BE2C (cell line): Measurements from ENCODE around the gene PRR5L.

Experiments
- DNase-seq: peaks from one replicate; pipeline ENCODE4 v3.0.0-alpha.2; 2020
- H3K27me3 ChIP-seq: fragments of 250-450 bp; sonication (Bioruptor Pico); 2 replicates; pipeline ENCODE4 v1.5.1; 2020; ENCODE audit warnings: mild to moderate bottlenecking
- H3K36me3 ChIP-seq: fragments of 250-450 bp; sonication (Bioruptor Pico); 2 replicates; pipeline ENCODE4 v1.5.1; 2020; ENCODE audit warnings: mild to moderate bottlenecking
- H3K4me1 ChIP-seq: fragments of 250-450 bp; sonication (Bioruptor Pico); 2 replicates; pipeline ENCODE4 v1.5.1; 2020
- H3K4me3 ChIP-seq: 2 replicates; pipeline ENCODE4 v1.5.1; 2011; ENCODE audit warnings: low read depth, low read length
- H3K9me3 ChIP-seq: fragments of 250-450 bp; sonication (Bioruptor Pico); 2 replicates; pipeline ENCODE4 v1.5.1; 2020
- CTCF ChIP-seq: IDR thresholded peaks from 2 replicates; pipeline ENCODE4 v1.5.1; 2012; ENCODE audit warnings: mild to moderate bottlenecking, low read depth, low read length

PRR5L gene

GRCh38 chr11:36388951-36389350, 92.9 kb downstream of the PRR5L start:
- H3K4me1 ChIP-seq = no peaks in the 10 kb centered on the region
- H3K4me3 ChIP-seq = no peak overlapping the region
- no peaks in the 10 kb centered on the region for H3K27me3 ChIP-seq
- no peaks in the 10 kb centered on the region for H3K36me3 ChIP-seq
- DNase-seq = no peak
- H3K9me3 ChIP-seq = no peaks in the 10 kb centered on the region
- no peak for TF ChIP-seq CTCF

- DNase-seq = no peak
- no peak for TF ChIP-seq CTCF
- H3K4me3 ChIP-seq = no peak overlapping the region
- H3K27me3 ChIP-seq = no peaks in the 10 kb centered on the region
- H3K4me1 ChIP-seq = no peaks in the 10 kb centered on the region
- H3K9me3 ChIP-seq = no peaks in the 10 kb centered on the region
- no peaks in the 10 kb centered on the region for H3K36me3 ChIP-seq
Observed at GRCh38 chr11:36389811-36390210, 93.7 kb downstream of the PRR5L start.

- DNase-seq = no peak
- Histone ChIP-seq H3K27me3 (no peaks in the 10 kb centered on the region), H3K4me3 (no peak overlapping the region), H3K9me3 (no peaks in the 10 kb centered on the region), H3K36me3 (no peaks in the 10 kb centered on the region), H3K4me1 (no peaks in the 10 kb centered on the region)
- no peak for TF ChIP-seq CTCF
Observed at GRCh38 chr11:36390963-36391471, 94.9 kb downstream of the PRR5L start.

- H3K36me3 ChIP-seq = no peaks in the 10 kb centered on the region
Observed at GRCh38 chr11:36392196-36392595, 96.1 kb downstream of the PRR5L start.

GRCh38 chr11:36394056-36394455, 98.0 kb downstream of the PRR5L start:
- Histone ChIP-seq H3K4me1 (no peaks in the 10 kb centered on the region), H3K9me3 (no peaks in the 10 kb centered on the region), H3K27me3 (no peaks in the 10 kb centered on the region), H3K4me3 (no peak overlapping the region), H3K36me3 (no peaks in the 10 kb centered on the region)
- no peak for TF ChIP-seq CTCF
- DNase-seq = no peak

More at GRCh38 chr11:36392196-36392595, 96.1 kb downstream of the PRR5L start:
- Histone ChIP-seq H3K9me3 (no peaks in the 10 kb centered on the region), H3K27me3 (no peaks in the 10 kb centered on the region), H3K4me1 (no peaks in the 10 kb centered on the region), H3K4me3 (no peak overlapping the region)
- no peak for TF ChIP-seq CTCF
- DNase-seq = no peak

GRCh38 chr11:36394926-36395325, 98.8 kb downstream of the PRR5L start:
- Histone ChIP-seq H3K36me3 (no peaks in the 10 kb centered on the region), H3K4me3 (no peak overlapping the region), H3K9me3 (no peaks in the 10 kb centered on the region), H3K27me3 (no peaks in the 10 kb centered on the region), H3K4me1 (no peaks in the 10 kb centered on the region)
- TF ChIP-seq CTCF = no peak
- DNase-seq = no peak
